Kasumi-1 (cell line): ENCODE measurements around the gene AKAP7.

Experiments used
- DNase-seq, 2 experiments: peaks; one replicate each; lab custom pipeline; 2025; lab: John Stamatoyannopoulos, UW

Gene AKAP7

GRCh38 chr6:131134220-131134979 lies 867 bp upstream of the AKAP7 start:
- DNase-seq = no peak

- DNase-seq = peak in 1 of 2 experiments; percentile 12
Measured at GRCh38 chr6:131134980-131135243, 355 bp upstream of the AKAP7 start.

GRCh38 chr6:131136021-131136786 lies 937 bp downstream of the AKAP7 start:
- peak; percentile 15 to 18 for DNase-seq

GRCh38 chr6:131139599-131139998 lies 4.3 kb downstream of the AKAP7 start:
- no peak for DNase-seq

- no peak for DNase-seq
Measured at GRCh38 chr6:131143319-131143718, 8.1 kb downstream of the AKAP7 start.

GRCh38 chr6:131146865-131147264 lies 11.6 kb downstream of the AKAP7 start:
- DNase-seq = no peak

- DNase-seq = no peak
Measured at GRCh38 chr6:131156411-131156810, 21.1 kb downstream of the AKAP7 start.

GRCh38 chr6:131159578-131159977 lies 24.3 kb downstream of the AKAP7 start:
- DNase-seq = no peak

GRCh38 chr6:131160254-131160758 lies 25.0 kb downstream of the AKAP7 start:
- DNase-seq = no peak

- DNase-seq = no peak
Measured at GRCh38 chr6:131161987-131162386, 26.7 kb downstream of the AKAP7 start.

GRCh38 chr6:131163886-131164285 lies 28.6 kb downstream of the AKAP7 start:
- no peak for DNase-seq

GRCh38 chr6:131164506-131164905 lies 29.2 kb downstream of the AKAP7 start:
- no peak for DNase-seq

GRCh38 chr6:131167773-131168172 lies 32.5 kb downstream of the AKAP7 start:
- peak in 1 of 2 experiments; percentile 46 for DNase-seq

GRCh38 chr6:131169613-131170012 lies 34.3 kb downstream of the AKAP7 start:
- no peak for DNase-seq

- DNase-seq = no peak
Measured at GRCh38 chr6:131172222-131172621, 37.0 kb downstream of the AKAP7 start.

- no peak for DNase-seq
Measured at GRCh38 chr6:131173680-131174079, 38.4 kb downstream of the AKAP7 start.

GRCh38 chr6:131175564-131175963 lies 40.3 kb downstream of the AKAP7 start:
- DNase-seq = no peak

GRCh38 chr6:131177996-131178395 lies 42.7 kb downstream of the AKAP7 start:
- no peak for DNase-seq

GRCh38 chr6:131182991-131183425 lies 47.7 kb downstream of the AKAP7 start:
- peak; percentile 67 to 78 for DNase-seq

- no peak for DNase-seq
Measured at GRCh38 chr6:131183427-131184095, 48.3 kb downstream of the AKAP7 start.

- no peak for DNase-seq
Measured at GRCh38 chr6:131191590-131191989, 56.3 kb downstream of the AKAP7 start.

GRCh38 chr6:131197716-131198115 lies 62.4 kb downstream of the AKAP7 start:
- no peak for DNase-seq
